ENCODE measurements around the gene SUN1.
"Not testable (repeated sequence)": the region's sequence is repeated elsewhere in the genome, so short reads cannot be mapped to it uniquely, and the experiment has no call there.

Gene SUN1

GRCh38 chr7:833601-834258 lies 1.5 kb downstream of the SUN1 start:
- no peak for DNase-seq (ENCODE audit: low read depth, low spot score)

GRCh38 chr7:834277-834676 lies 2.0 kb downstream of the SUN1 start:
- DNase-seq (ENCODE audit: low read depth, low spot score): no peak

DNA sequence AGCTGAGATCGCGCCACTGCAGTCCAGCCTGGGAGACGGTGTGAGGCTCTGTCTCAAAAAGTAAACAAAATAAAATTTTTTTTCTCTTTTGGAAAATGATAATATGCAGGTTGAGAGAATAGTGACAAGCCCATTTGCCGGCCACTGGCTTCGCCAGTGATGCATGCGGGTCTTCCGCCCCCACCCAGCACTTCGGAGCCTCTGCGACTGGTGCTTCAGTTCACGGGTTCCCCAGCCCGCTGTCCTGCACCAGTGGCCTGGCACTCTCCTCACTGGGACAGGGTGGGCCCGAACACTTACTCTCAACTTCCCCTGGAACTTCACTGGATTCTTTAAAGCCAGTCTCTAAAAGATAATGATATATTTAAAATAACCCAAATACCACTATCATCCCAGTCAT lies 2.7 kb downstream of the SUN1 start:
- DNase-seq (ENCODE audit: low read depth, low spot score): no peak

DNA sequence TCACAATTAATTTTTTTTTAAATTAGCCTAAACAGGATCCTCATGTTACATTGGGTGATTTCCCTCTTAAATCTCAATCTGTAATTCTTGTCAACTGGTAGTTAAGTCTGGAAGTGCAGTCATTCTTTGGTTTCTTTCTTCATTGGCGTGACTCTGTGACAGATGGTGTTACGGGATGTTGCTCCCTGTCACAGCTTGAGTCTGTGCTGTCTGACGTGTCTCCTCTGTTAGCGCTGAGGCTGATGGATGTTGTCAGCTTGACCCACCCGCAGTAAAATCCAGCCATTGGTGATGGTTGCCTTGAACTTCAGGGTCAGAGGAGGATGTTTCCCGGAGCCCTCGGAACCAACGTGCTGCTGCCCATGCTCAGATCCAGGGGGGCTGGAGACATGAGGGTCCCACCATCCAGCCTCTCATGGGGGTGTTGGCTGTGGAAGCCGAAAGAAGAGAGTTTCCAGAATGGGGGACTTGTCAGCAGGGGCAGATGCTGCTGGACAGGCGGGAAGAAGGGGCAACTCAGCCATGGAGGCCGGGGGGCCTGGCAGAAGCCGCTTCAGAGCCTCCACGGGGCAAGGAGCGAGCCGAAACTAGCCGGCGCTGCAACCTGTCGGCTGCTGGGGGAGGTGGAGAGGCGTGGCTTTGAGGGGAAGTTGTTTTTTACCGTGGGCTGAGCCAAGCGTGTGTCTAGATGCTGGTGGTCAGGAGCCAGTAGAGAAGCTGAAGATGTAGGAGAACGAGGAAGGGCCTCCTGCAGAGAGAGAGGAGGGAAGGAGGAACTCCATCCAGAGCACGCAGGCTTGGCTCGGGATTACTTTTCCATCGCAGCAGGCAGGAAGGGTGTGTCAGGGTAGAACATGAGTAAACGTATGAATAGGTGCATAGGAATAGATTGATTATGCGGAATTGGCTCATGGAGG lies 3.5 kb downstream of the SUN1 start:
- no peak for DNase-seq (ENCODE audit: low read depth, low spot score)

DNA sequence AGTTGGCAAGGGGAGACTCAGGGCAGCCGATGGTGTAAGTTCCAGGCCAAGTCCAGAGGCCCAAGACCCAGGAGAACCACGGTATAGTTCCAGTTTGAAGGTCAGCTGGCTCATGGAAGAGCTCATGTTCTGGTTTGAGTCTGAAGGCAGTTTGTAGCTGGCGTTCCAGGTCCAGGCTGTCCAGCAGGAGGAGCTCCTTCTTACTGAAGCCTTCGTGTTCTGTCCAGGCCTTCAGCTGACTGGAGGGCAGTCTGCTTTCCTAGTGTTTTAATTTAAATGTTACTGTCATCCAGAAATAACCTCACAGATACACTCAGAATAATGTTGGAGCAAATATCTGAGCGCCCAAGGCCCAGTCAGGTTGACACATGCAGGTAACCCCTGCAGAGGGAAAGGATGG lies 4.2 kb downstream of the SUN1 start:
- DNase-seq (ENCODE audit: low read depth, low spot score): no peak

DNA sequence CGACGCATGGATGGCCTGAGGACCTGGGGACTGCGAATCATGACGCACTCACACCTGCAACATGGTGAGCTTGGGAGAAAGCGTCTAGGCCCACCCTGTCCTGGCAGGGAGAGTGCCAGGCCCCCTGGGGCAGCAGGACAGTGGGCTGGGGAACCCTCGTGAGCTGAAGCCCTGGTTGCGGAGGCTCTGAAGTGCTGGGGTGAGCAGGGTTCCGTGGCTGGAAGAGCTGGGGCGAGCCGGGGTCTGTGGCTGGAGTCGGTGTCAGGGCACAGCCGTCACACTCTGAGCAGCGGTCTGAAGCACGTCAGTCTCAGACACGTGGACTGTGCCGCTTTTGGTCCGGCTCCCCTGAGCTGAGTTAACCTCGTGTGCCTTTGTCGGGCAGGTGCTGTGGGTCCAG lies 4.7 kb downstream of the SUN1 start:
- no peak for DNase-seq (ENCODE audit: low read depth, low spot score)

DNA sequence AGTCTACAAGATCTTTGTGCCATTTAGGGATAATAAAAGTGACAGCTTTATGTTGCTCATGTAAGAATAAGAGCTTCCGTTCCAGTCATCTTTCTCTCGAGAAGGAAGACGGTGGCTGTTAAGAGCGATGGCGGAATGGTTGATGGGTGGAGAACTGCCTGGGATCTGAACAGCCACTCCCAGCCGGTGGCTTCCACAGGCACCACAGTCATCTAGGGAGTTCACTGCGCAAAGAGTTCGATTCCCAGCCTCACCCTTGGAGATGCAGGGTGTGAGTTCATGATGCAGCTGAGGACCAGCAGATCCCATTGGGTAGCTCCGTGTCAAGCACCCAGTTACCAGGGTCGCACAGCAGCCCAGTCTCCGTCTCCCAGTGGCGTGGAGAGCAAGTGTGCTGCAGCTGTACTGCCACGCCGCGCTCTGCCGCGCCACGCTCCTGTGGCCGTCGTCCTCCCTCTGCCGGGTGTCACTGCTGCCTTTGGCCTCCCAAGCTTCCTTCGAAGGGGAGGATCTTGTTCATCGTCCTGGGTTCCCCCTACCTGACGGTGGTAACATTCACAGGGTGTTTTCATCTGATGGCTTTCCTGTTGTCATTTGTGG lies 7.8 kb downstream of the SUN1 start:
- DNase-seq (ENCODE audit: low read depth, low spot score): no peak

GRCh38 chr7:841943-842342 lies 9.7 kb downstream of the SUN1 start:
- no peak for DNase-seq (ENCODE audit: low read depth, low spot score)

GRCh38 chr7:842431-843031 lies 10.3 kb downstream of the SUN1 start:
- no peak for DNase-seq (ENCODE audit: low read depth, low spot score)

DNA sequence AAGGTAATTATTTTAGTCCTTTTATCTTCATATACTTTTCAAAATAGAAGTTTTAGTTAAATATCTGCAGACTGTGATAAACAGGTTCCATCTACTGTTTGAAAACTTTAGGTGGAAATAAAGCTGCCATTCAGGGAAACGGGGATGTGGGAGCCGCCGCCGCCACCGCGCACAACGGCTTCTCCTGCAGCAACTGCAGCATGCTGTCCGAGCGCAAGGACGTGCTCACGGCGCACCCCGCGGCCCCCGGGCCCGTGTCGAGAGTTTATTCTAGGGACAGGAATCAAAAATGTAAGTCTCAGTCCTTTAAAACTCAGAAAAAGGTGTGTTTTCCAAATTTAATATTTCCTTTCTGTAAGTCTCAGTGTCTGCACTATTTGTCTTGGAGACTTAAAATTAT lies 11.0 kb downstream of the SUN1 start:
- DNase-seq (ENCODE audit: low read depth, low spot score): no peak

DNA sequence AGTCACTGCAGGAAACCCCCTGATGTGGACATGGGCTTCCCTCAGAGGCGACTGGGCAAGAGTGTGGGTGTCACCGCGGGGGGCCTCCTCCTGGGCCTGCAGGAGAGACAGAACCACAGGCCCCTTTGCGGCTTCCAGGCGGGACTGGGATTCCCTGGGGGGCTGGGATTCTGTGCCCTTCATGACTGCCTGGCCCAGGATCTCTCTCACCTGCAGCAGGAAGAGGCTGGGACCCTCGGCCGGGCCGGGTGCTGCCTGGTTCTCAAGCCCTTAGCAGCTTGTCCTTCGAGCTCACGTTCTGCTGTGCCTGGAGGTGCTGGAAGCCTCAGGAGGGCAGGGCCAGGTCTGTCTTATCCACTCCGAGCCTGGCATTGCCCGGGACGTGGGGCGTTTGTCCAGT lies 11.8 kb downstream of the SUN1 start:
- DNase-seq (ENCODE audit: low read depth, low spot score): no peak

DNA sequence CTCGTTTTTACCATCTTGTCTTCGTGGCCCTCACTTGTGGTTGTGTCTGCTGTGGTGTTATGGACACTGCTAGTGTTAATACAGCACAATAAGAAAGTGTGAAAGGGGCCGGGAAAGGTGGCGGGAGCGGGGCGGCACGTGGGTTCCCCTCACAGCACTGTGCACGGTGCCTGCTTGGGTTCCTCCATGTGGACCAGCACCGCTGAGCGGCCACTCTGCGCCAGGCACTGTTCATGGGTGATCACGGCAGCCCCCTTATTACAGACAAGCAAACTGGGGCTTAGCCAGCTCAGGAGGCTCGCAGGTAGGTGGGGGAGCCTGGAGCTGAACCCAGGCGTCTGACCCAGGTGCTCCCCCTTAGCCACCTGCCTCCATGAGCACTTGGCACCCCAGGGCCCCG lies 12.2 kb downstream of the SUN1 start:
- no peak for DNase-seq (ENCODE audit: low read depth, low spot score)

- no peak for DNase-seq (ENCODE audit: low read depth, low spot score)
These were observed 12.8 kb downstream of the SUN1 start for GRCh38 chr7:845091-845490.

DNA sequence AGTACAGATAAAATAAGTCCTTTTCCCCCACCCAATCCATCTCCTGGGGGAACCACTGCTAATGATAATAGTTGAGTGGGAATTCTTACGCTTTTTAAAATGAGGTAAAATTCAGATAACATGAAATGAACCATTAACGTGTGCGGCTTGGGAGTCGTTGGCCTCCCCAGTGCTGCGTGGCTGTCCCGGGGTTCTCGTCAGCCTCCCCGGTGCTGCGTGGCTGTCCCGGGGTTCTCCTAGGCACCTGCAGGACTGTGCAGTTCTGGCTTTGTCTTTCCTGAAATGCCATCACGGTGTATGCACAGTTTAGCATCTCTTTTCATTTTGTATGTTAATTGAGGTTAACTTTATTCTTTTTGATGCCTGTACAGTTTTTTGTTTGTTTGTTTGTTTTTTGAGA lies 13.5 kb downstream of the SUN1 start:
- no peak for DNase-seq (ENCODE audit: low read depth, low spot score)

DNA sequence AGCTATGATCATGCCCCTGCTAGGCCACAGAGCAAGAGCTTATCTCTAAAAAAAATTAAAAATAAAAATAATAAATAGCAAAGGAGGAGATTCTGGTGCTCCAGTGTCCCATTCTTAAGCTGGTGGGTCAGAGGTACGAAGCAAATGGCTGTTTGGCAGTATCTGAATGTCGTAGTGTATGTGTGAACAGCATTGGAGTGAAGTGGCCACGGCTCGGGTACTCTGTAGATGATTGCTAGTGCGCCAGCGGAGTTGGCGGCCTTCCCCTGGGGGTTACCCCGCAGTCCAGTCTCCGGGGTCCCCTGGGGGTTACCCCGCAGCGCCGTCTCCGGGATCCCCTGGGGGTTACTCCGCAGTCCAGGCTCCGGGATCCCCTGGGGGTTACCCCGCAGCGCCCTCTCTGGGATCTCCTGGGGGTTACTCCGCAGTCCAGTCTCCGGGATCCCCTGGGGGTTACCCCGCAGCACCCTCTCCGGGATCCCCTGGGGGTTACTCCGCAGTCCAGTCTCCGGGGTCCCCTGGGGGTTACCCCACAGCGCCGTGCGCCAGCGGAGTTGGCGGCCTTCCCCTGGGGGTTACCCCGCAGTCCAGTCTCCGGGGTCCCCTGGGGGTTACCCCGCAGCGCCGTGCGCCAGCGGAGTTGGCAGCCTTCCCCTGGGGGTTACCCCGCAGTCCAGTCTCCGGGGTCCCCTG lies 14.8 kb downstream of the SUN1 start:
- DNase-seq (ENCODE audit: low read depth, low spot score): not testable (repeated sequence)

DNA sequence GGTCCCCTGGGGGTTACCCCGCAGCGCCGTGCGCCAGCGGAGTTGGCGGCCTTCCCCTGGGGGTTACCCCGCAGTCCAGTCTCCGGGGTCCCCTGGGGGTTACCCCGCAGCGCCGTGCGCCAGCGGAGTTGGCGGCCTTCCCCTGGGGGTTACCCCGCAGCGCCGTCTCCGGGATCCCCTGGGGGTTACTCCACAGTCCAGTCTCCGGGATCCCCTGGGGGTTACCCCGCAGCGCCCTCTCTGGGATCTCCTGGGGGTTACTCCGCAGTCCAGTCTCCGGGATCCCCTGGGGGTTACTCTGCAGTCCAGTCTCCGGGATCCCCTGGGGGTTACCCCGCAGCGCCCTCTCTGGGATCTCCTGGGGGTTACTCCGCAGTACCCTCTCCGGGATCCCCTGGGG lies 15.5 kb downstream of the SUN1 start:
- not testable (repeated sequence) for DNase-seq (ENCODE audit: low read depth, low spot score)

GRCh38 chr7:849145-849544 lies 16.9 kb downstream of the SUN1 start:
- DNase-seq (ENCODE audit: low read depth, low spot score): no peak

- no peak for DNase-seq (ENCODE audit: low read depth, low spot score)
These were observed 17.5 kb downstream of the SUN1 start for GRCh38 chr7:849781-850180.

DNA sequence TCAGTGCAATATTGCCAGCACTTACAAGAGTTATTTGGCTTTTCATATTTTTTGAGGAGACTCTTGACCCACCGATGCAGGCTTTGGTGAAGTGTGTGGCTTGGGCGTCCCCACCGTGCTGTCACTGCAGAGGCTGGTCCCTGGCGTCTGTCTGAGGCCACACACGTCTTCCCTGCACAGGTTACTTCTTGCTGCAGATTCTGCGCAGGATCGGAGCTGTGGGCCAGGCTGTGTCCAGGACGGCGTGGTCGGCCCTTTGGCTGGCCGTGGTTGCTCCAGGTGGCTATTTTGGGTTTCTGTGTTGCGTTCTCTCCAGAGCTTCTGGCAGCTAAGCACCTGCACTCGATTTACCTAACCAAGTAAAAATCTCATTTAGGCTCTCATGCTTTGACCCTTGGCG lies 18.9 kb downstream of the SUN1 start:
- no peak for DNase-seq (ENCODE audit: low read depth, low spot score)

GRCh38 chr7:853366-854117 lies 21.3 kb downstream of the SUN1 start:
- DNase-seq (ENCODE audit: low read depth, low spot score): no peak

All from activated naive CD8-positive, alpha-beta T cell treated with anti-CD3 and anti-CD28 coated beads, Interleukin-2, amount 50 U/mL, for 16 hours (primary cell).